ENCODE data around the gene EHMT1. TPM values are rescaled to one million over a fixed set of nuclear protein-coding genes. Genes with fewer than 3 reads are reported as not detected.

The EHMT1 gene
- total RNA-seq, 2 experiments from 2014 or later, result 145 to 295 TPM

GRCh38 chr9:137697193-137697592, 78.4 kb downstream of the EHMT1 start:
- intact Hi-C loops (cut with micrococcal nuclease; ENCODE audit: unreplicated experiment), result no loop called here
- DNase-seq (ENCODE audit: low spot score), result no peak
- Histone ChIP-seq H3K79me2 (ENCODE audit: insufficient read depth, low read depth, low read length) (peaks cover 88% of the 10 kb centered on the region), H3K4me1 (ENCODE audit: insufficient read depth, low read length, poor library complexity, severe bottlenecking) (peaks cover 19% of the 10 kb centered on the region), H3K9me3 (ENCODE audit: low read length) (peaks cover 16% of the 10 kb centered on the region), H3K9me2 (ENCODE audit: insufficient read depth, low read length) (no peaks in the 10 kb centered on the region), H3K27ac (ENCODE audit: low read depth, low read length, poor library complexity, severe bottlenecking) (no peak overlapping the region), H3K4me2 (ENCODE audit: low read length) (no peak overlapping the region), H3K4me3 (ENCODE audit: low read depth, low read length, poor library complexity, severe bottlenecking) (no peak overlapping the region), H4K20me1 (ENCODE audit: insufficient read depth, low read length) (no peaks in the 10 kb centered on the region), H3K36me3 (ENCODE audit: insufficient read depth, low read length) (peaks cover 71% of the 10 kb centered on the region), H2AFZ (ENCODE audit: low read length) (no peak overlapping the region)
- no TSS peak for BruUV-seq (replicated peaks)
- CTCF ChIA-PET (ENCODE audit: unreplicated experiment), result no interaction called here
- TF ChIP-seq, protein P1, sequence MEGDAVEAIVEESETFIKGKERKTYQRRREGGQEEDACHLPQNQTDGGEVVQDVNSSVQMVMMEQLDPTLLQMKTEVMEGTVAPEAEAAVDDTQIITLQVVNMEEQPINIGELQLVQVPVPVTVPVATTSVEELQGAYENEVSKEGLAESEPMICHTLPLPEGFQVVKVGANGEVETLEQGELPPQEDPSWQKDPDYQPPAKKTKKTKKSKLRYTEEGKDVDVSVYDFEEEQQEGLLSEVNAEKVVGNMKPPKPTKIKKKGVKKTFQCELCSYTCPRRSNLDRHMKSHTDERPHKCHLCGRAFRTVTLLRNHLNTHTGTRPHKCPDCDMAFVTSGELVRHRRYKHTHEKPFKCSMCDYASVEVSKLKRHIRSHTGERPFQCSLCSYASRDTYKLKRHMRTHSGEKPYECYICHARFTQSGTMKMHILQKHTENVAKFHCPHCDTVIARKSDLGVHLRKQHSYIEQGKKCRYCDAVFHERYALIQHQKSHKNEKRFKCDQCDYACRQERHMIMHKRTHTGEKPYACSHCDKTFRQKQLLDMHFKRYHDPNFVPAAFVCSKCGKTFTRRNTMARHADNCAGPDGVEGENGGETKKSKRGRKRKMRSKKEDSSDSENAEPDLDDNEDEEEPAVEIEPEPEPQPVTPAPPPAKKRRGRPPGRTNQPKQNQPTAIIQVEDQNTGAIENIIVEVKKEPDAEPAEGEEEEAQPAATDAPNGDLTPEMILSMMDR (conservative IDR thresholded peaks at IDR 0.05; ENCODE audit: low read length), result no peak
- TF ChIP-seq EZH2phosphoT487 (IDR thresholded peaks at IDR 0.05; ENCODE audit: borderline replicate concordance, low read depth, low read length), result no peak
- POLR2A ChIA-PET, result no interaction called here

GRCh38 chr9:137697832-137698231, 79.0 kb downstream of the EHMT1 start:
- intact Hi-C loops (cut with micrococcal nuclease; ENCODE audit: unreplicated experiment), result no loop called here
- Histone ChIP-seq H3K79me2 (ENCODE audit: insufficient read depth, low read depth, low read length) (peaks cover 88% of the 10 kb centered on the region), H4K20me1 (ENCODE audit: insufficient read depth, low read length) (no peaks in the 10 kb centered on the region), H2AFZ (ENCODE audit: low read length) (no peak overlapping the region), H3K36me3 (ENCODE audit: insufficient read depth, low read length) (peaks cover 72% of the 10 kb centered on the region), H3K4me3 (ENCODE audit: low read depth, low read length, poor library complexity, severe bottlenecking) (no peak overlapping the region), H3K9me3 (ENCODE audit: low read length) (peaks cover 21% of the 10 kb centered on the region), H3K4me1 (ENCODE audit: insufficient read depth, low read length, poor library complexity, severe bottlenecking) (peaks cover 19% of the 10 kb centered on the region), H3K27ac (ENCODE audit: low read depth, low read length, poor library complexity, severe bottlenecking) (no peak overlapping the region), H3K4me2 (ENCODE audit: low read length) (no peak overlapping the region), H3K9me2 (ENCODE audit: insufficient read depth, low read length) (no peaks in the 10 kb centered on the region)
- no TSS peak for BruUV-seq (replicated peaks)
- CTCF ChIA-PET (ENCODE audit: unreplicated experiment), result no interaction called here
- POLR2A ChIA-PET, result no interaction called here
- TF ChIP-seq, protein P1 (conservative IDR thresholded peaks at IDR 0.05; ENCODE audit: low read length), result no peak
- TF ChIP-seq EZH2phosphoT487 (IDR thresholded peaks at IDR 0.05; ENCODE audit: borderline replicate concordance, low read depth, low read length), result no peak
- no peak for DNase-seq (ENCODE audit: low spot score)

DNA sequence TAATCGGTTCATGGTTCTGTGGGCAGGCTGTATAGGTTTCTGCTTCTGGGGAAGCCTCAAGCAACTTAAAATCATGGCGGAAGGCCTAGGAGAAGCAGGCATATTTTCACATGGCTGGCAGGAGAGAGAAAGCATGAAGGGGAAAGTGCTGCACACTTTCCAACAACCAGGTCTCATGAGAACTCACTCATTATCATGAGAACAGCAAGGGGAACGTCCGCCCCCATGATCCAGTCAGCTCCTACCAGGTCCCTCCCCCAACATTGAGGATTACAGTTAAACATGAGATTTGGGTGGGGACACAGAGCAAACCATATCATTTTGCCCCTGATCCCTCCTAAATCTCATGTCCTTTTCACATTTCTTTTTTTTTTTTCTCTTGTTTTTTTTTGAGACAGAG, 82.1 kb downstream of the EHMT1 start:
- H3K9me2 ChIP-seq (ENCODE audit: insufficient read depth, low read length), result no peaks in the 10 kb centered on the region
- intact Hi-C loops (cut with micrococcal nuclease; ENCODE audit: unreplicated experiment), result no loop called here
- peaks cover 17% of the 10 kb centered on the region for H3K4me1 ChIP-seq (ENCODE audit: insufficient read depth, low read length, poor library complexity, severe bottlenecking)
- peaks cover 27% of the 10 kb centered on the region for H3K9me3 ChIP-seq (ENCODE audit: low read length)
- H3K4me3 ChIP-seq (ENCODE audit: low read depth, low read length, poor library complexity, severe bottlenecking), result no peak overlapping the region
- DNase-seq (ENCODE audit: low spot score), result no peak
- H2AFZ ChIP-seq (ENCODE audit: low read length), result no peak overlapping the region
- no peaks in the 10 kb centered on the region for H4K20me1 ChIP-seq (ENCODE audit: insufficient read depth, low read length)
- no peak overlapping the region for H3K27ac ChIP-seq (ENCODE audit: low read depth, low read length, poor library complexity, severe bottlenecking)
- no TSS peak for BruUV-seq (replicated peaks)
- peaks cover 86% of the 10 kb centered on the region for H3K36me3 ChIP-seq (ENCODE audit: insufficient read depth, low read length)
- CTCF ChIA-PET (ENCODE audit: unreplicated experiment), result no interaction called here
- H3K79me2 ChIP-seq (ENCODE audit: insufficient read depth, low read depth, low read length), result peaks cover 92% of the 10 kb centered on the region
- POLR2A ChIA-PET, result interaction anchor here (0.7 kb wide), 1 partner anchor 27 kb away, joined by 4 read pairs; no protein-coding TSS in a partner anchor
- no peak for TF ChIP-seq EZH2phosphoT487 (IDR thresholded peaks at IDR 0.05; ENCODE audit: borderline replicate concordance, low read depth, low read length)
- TF ChIP-seq, protein P1 (conservative IDR thresholded peaks at IDR 0.05; ENCODE audit: low read length), result no peak
- no peak overlapping the region for H3K4me2 ChIP-seq (ENCODE audit: low read length)
